ENCODE results near the gene ZFX. TPM values are rescaled to one million over a fixed set of nuclear protein-coding genes. Genes with fewer than 3 reads are reported as not detected.

The ZFX gene
- total RNA-seq, 2 donors from 2014 or later = 44.0 to 44.4 TPM

DNA sequence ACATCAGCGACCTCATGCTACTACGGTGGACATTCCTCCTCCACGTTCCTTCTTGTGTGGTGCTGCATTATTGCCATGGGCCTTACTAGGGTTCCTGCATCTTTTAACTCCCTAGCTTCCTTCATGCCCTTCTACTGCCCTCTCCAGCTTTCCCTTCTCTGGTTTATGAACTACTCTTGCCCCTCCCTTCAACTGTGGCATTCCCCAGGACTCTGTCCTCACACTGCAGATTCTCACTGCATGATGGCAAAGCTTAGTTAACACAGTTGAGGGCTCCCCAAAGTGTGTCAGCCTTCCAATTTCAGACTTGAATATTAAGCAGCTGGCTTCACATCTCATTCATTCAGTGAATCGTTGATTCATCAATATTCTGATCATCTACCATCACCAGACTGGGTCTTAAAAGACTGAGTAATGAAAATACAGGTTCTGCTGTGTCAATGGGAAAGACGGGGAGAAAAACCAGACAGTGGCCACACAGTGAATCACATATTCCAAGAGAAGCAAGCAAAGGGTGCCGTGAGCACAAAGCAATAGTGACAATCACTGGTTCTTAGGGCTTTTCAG is 53.0 kb downstream of the ZFX start:
- DNase-seq = no peak
- no peaks in the 10 kb centered on the region for H3K27me3 ChIP-seq
- TF ChIP-seq, protein P1, sequence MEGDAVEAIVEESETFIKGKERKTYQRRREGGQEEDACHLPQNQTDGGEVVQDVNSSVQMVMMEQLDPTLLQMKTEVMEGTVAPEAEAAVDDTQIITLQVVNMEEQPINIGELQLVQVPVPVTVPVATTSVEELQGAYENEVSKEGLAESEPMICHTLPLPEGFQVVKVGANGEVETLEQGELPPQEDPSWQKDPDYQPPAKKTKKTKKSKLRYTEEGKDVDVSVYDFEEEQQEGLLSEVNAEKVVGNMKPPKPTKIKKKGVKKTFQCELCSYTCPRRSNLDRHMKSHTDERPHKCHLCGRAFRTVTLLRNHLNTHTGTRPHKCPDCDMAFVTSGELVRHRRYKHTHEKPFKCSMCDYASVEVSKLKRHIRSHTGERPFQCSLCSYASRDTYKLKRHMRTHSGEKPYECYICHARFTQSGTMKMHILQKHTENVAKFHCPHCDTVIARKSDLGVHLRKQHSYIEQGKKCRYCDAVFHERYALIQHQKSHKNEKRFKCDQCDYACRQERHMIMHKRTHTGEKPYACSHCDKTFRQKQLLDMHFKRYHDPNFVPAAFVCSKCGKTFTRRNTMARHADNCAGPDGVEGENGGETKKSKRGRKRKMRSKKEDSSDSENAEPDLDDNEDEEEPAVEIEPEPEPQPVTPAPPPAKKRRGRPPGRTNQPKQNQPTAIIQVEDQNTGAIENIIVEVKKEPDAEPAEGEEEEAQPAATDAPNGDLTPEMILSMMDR (IDR thresholded peaks at IDR 0.05) = no peak
- intact Hi-C loops (cut with DNase I) = no loop called here
- H3K27ac ChIP-seq = no peak overlapping the region
- H3K36me3 ChIP-seq = no peaks in the 10 kb centered on the region
- no peaks in the 10 kb centered on the region for H3K4me1 ChIP-seq
- no peak overlapping the region for H3K4me3 ChIP-seq
- H3K9me3 ChIP-seq = no peaks in the 10 kb centered on the region
- no peak overlapping the region for H3K9ac ChIP-seq (ENCODE audit: low read depth in 2 of 2, low read length in 2 of 2)

DNA sequence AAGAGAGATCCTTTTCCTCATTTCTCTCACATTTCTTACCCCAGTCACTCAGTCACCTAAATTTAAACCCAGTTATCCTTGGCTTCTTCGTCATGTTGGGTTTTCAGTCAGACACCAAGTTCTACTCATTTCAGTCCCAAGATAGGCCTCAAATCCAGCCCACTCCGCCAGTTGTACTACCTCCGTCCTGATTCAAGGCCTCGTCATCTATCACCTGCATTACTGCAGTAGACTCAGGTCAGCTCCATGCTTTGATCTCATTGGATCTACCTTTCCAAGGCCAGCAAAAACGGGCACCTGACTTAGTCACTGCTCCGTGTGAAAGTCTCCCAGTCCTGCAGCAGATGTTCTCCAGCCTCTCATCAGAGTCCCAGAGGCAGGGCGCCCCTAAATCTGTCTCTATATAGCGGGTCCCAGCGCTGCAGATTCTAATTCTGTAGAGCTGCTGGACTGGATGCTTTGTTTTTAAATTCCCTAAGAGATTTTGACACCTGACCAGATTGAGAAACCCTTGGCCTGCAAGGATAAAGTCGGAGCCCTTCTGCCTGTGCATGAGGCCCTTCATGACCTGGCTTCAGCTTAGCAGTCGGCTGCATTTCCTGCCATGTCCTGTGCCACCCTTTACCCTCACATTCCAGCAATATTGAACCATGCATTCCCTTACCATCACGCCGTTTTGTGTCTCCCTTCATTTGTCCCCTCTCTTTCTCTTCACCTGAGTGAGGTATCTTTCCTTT is 53.7 kb downstream of the ZFX start:
- Histone ChIP-seq H3K4me1 (no peaks in the 10 kb centered on the region), H3K9me3 (no peaks in the 10 kb centered on the region), H3K4me3 (no peak overlapping the region), H3K27ac (no peak overlapping the region), H3K36me3 (no peaks in the 10 kb centered on the region), H3K27me3 (no peaks in the 10 kb centered on the region), H3K9ac (ENCODE audit: low read depth in 2 of 2, low read length in 2 of 2) (no peak overlapping the region)
- intact Hi-C loops (cut with DNase I) = no loop called here
- no peak for DNase-seq
- TF ChIP-seq, protein P1 (IDR thresholded peaks at IDR 0.05) = no peak

DNA sequence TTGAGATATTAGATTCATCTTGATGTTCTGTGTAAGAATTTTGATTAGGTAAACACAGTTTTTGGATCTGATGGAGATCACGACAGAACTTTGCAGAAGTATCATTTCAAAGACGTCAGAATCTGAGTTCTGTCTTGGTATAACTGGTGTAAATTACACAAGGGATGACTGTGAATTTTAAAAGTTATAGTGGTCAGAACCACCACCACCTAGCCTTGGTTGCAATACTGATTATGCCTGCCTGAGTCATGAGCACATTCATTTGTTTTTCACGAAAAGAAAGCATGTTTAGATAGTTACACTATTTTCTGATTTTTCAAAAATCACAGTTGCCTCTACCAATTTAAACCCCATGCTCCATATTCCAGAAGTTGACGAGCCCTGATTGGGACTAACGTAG is 54.8 kb downstream of the ZFX start:
- no peak for DNase-seq
- no peaks in the 10 kb centered on the region for H3K27me3 ChIP-seq
- H3K9ac ChIP-seq (ENCODE audit: low read depth in 2 of 2, low read length in 2 of 2) = no peak overlapping the region
- H3K9me3 ChIP-seq = no peaks in the 10 kb centered on the region
- intact Hi-C loops (cut with DNase I) = no loop called here
- H3K36me3 ChIP-seq = peaks cover 8% of the 10 kb centered on the region
- no peak overlapping the region for H3K27ac ChIP-seq
- no peaks in the 10 kb centered on the region for H3K4me1 ChIP-seq
- no peak overlapping the region for H3K4me3 ChIP-seq
- TF ChIP-seq, protein P1 (IDR thresholded peaks at IDR 0.05) = no peak

DNA sequence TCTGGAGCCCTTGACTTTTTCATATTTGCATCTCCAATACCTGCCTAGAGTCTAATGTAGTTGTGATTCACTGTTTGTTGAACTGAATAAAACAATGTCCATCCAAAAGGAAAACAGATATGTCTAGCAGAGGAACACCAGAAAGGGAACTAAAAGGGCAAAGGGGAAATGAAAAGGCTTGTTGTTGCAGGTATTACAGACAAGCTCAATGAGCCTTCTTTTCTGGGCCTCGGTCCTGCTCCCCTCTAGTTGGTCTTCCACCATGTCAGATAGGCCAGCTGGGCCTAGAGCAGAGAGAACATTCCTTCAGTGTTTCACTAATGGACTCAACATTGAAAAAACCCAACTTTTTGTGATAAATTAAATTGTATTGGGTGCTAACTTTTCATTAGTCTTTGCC is 55.4 kb downstream of the ZFX start:
- H3K9me3 ChIP-seq = no peaks in the 10 kb centered on the region
- H3K27ac ChIP-seq = no peak overlapping the region
- DNase-seq = no peak
- TF ChIP-seq, protein P1 (IDR thresholded peaks at IDR 0.05) = no peak
- H3K27me3 ChIP-seq = no peaks in the 10 kb centered on the region
- no peaks in the 10 kb centered on the region for H3K4me1 ChIP-seq
- intact Hi-C loops (cut with DNase I) = no loop called here
- H3K9ac ChIP-seq (ENCODE audit: low read depth in 2 of 2, low read length in 2 of 2) = no peak overlapping the region
- no peak overlapping the region for H3K4me3 ChIP-seq
- H3K36me3 ChIP-seq = peaks cover 8% of the 10 kb centered on the region

DNA sequence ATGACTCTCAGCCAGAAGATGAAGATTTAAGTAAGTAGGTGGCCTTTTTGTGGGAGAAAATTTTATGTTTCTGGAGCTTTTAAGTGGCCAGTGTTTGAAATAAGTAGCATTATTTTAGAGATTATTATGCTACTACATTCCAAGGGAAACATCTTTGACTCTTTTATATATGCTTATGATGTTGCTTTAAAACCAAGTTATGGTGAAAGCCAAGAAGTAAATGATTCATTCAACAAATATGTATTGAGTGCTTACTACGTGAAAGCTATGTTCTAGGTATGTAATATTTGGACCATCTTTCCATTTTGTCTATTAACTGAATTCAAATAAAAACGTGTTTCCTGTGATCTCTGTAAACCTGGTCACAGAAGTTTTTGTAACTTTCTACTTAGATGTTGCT is 58.3 kb downstream of the ZFX start:
- Histone ChIP-seq H3K4me3 (no peak overlapping the region), H3K36me3 (peaks cover 14% of the 10 kb centered on the region)

More for the DNA sequence above, 58.3 kb downstream of the ZFX start:
- Histone ChIP-seq H3K27me3 (no peaks in the 10 kb centered on the region), H3K9ac (ENCODE audit: low read depth in 2 of 2, low read length in 2 of 2) (no peak overlapping the region), H3K9me3 (no peaks in the 10 kb centered on the region), H3K4me1 (no peaks in the 10 kb centered on the region), H3K27ac (no peak overlapping the region)
- DNase-seq = no peak
- TF ChIP-seq, protein P1 (IDR thresholded peaks at IDR 0.05) = no peak
- intact Hi-C loops (cut with DNase I) = no loop called here
